Transverse colon (tissue), 4 donors: ENCODE measurements around the gene RHBDD3.

ENCODE experiments used
- CTCF ChIP-seq, 5 experiments: fragments of 200-600 bp in 3 of 5; fragments of 450-650 bp in 2 of 5; sonication (generic) in 3 of 5; IDR thresholded peaks; 1 replicate in 2 of 5; 2 replicates in 3 of 5; pipeline ENCODE4 v1.5.1; 2016 to 2017; ENCODE audit warnings: antibody characterized with exemption in 5 of 5, inconsistent platforms in 3 of 5, mild to moderate bottlenecking in 2 of 5, moderate library complexity in 1 of 5
- EP300 ChIP-seq: sonication (generic); formaldehyde crosslinking; IDR thresholded peaks from one replicate; pipeline ENCODE4 v1.6.1; 2017; ENCODE audit warnings: antibody characterized with exemption, low read depth
- POLR2A ChIP-seq: fragments of 450-650 bp; IDR thresholded peaks from one replicate; pipeline ENCODE4 v1.6.1; 2016; ENCODE audit warnings: antibody characterized with exemption, mild to moderate bottlenecking, moderate library complexity
- POLR2AphosphoS5 ChIP-seq, 3 donors: sonication (generic); formaldehyde crosslinking; IDR thresholded peaks; one replicate each; pipeline ENCODE4 v1.6.1; 2016; ENCODE audit warnings: antibody characterized with exemption in 3 of 3

- TF ChIP-seq CTCF (IDR thresholded peaks at IDR 0.05) = no peak
- TF ChIP-seq POLR2A = no peak
- no peak for TF ChIP-seq POLR2AphosphoS5 (IDR thresholded peaks at IDR 0.05)
- no peak for TF ChIP-seq EP300
These were observed 47.7 kb upstream of the RHBDD3 start, which contains the start of gene RASL10A for GRCh38 chr22:29315286-29316140.
